Stimulated activated CD4-positive, alpha-beta T cell treated with anti-CD3 and anti-CD28 coated beads, Interleukin-12 subunit alpha, Interleukin-12 subunit beta, amount 100 ng/mL, for 48 hours (primary cell): ENCODE data around the gene PMIS2.

Experiments used
- DNase-seq, 3 donors: peaks; one replicate each; pipeline ENCODE4 v3.0.0-alpha.2; 2020; ENCODE audit warnings: low read depth in 2 of 3, low spot score in 1 of 3

PMIS2 gene

DNA sequence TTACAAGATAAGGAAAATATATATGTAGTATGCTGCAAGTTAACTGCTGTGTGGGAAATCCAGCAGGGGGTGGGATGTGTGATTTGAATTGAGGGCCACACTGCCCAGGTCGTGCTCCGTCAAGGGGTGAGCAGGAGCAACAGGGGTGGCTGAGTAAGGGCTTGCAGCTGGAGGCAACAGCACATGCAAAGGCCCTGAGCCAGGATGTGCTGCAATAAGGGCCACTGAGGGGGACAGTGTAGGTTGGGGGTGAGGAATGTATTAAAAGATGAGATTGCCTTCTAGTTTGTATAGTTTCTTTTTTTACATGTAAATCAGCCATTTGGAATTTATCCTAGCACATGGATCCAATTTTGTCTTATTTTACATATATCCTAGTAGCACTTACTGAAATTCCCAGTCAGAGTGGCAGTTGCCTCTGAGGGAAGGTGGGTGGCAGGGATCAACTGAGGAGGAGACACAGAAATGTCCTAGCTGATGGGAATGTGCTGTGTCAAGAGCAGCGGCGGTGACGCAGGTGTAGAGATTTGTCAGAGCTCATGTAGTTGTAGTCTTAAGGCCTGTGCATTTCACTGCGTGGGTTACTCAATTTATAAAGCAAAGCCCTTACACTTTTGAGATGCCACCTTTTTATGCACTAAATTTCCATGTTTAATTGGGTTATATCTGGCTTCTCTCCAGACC is 37.5 kb downstream of the PMIS2 start:
- no peak for DNase-seq

DNA sequence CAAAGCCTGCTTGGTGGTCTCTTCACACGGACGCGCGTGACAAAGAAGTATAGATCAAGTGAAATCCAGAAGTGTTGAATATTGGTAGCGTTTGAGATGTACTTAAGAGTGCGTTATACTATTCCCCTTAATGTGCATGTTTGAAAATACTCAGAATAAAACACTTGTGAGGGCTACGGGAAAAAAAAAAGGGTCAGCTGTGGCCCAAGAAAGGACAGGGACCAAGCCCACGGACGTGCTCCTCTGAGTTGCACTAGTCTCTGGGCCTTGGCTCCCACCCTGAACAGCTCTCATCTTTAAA is 42.2 kb downstream of the PMIS2 start:
- no peak for DNase-seq

DNA sequence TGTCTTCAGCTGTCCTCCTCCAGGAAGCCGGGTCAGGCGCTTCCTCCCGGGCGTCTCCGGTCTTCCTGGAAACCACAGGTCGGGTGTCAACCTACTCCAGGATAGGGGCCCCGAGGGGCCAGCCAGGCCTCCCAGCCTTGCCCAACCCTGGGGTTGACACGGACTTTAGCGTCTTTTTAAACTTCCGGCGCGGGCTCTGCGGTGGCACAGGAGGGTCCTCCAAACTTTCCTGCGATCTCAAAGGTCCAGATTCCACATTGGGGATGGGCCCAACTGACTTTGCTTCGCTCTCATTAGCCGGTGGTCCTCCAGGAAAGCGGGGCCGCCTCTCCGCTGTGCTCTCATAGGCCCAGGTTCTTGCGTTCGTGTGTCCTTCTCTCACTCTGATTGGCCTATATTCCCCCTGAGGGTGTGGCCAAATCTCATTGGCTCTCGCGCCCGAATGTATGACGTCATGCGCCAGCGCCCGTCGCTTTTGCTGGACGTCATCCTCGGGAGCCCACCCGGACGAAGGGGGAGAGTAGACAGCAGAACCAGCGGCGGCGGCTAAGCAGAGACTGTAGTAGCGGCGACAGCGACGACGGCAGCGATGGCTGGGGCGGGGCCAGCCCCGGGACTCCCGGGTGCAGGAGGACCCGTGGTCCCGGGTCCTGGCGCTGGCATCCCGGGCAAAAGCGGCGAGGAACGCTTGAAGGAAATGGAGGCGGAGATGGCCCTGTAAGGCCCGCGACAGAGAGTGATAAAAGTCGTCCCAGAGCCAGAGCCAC is 42.8 kb downstream of the PMIS2 start, which contains the start of gene RBM42:
TSS of gene RBM42 (plus strand) at position 472 of the 767 bp plus-strand sequence. CDS start at position 590, 118 bp downstream.
- peak; percentile 94 to 98 (median 94) for DNase-seq

DNA sequence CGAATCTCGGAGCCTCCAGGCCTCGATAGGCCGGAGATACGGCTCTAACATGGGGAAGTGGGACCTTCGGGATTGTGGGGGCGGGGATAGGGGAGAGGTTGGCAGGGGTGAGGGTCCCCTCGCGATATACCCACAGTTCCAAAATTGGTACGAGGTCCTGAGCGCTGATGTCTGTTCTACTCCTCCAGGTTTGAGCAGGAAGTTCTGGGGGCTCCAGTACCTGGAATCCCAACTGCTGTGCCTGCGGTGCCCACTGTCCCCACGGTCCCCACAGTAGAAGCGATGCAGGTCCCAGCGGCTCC is 43.3 kb downstream of the PMIS2 start:
- no peak for DNase-seq

DNA sequence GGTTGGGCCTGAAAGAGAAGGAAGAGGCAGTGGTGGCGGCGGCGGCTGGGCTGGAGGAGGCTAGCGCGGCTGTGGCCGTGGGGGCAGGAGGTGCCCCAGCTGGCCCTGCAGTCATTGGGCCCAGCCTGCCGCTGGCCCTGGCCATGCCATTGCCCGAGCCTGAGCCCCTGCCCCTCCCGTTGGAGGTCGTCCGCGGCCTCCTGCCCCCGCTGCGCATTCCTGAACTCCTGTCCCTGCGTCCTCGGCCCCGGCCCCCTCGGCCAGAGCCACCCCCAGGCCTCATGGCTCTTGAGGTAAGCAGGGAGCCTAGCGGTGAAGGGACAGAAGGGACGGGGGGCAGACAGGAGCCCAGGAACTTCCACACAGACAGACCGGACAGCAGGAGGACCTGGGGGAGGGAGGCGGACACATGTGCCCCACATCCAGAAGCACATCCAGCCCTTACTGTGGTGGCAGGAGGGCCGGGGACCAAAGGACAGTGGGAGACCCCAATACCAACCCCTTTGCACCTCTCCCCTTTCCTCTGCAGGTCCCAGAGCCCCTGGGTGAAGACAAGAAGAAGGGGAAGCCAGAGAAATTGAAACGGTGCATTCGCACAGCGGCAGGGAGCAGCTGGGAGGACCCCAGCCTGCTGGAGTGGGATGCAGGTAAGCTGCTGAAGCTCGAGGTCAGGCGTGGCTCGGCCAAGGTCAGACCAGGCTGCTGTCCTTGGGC is 47.9 kb downstream of the PMIS2 start:
- DNase-seq: no peak

DNA sequence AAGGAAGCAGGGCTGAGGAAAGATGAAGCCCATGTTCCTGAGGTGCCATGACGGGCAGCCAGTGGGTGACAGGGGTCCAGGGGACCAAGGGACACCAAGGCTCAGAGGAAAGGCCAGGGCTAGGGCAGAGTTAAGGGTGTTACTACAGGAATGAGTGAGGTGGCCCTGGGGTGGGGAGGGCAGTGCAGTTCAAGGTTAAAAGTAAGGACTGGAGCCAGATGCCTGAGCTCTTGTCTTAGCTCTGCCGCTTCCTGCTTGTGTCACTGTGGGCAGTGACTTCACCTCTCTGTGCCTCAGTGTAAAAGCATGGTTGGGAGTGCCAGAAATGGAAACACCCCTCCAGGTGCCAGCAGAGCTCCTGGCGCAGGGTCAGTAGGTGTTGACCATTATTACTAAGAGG is 50.7 kb downstream of the PMIS2 start:
- no peak for DNase-seq
